ENCODE data around the gene MXD3. TPM values are rescaled to one million over a fixed set of nuclear protein-coding genes. Genes with fewer than 3 reads are reported as not detected.

The MXD3 gene
- total RNA-seq, 2 donors from 2014 or later = 15.0 to 24.8 TPM

GRCh38 chr5:177325868-177326381, 14.2 kb upstream of the MXD3 start:
- Mint-ChIP-seq H3K36me3 (peaks cover 10% of the 10 kb centered on the region), H3K4me3 (no peak overlapping the region), H3K27ac (peak overlapping the region; percentile 66 to 71), H3K9me3 (no peaks in the 10 kb centered on the region), H3K27me3 (no peaks in the 10 kb centered on the region), H3K4me1 (ENCODE audit: low read depth in 2 of 2) (peaks cover 30 to 40% of the 10 kb centered on the region in 2 donors)
- no peak for ATAC-seq
- no peak for DNase-seq (ENCODE audit: low spot score)

GRCh38 chr5:177320879-177321278, 9.2 kb upstream of the MXD3 start:
- Mint-ChIP-seq H3K27ac (no peak overlapping the region), H3K9me3 (no peaks in the 10 kb centered on the region), H3K4me3 (no peak overlapping the region), H3K27me3 (no peaks in the 10 kb centered on the region), H3K36me3 (no peaks in the 10 kb centered on the region), H3K4me1 (ENCODE audit: low read depth in 2 of 2) (peaks cover 16 to 22% of the 10 kb centered on the region in 2 donors)
- no peak for DNase-seq (ENCODE audit: low spot score)
- no peak for ATAC-seq

GRCh38 chr5:177319913-177320588, 8.4 kb upstream of the MXD3 start:
- Mint-ChIP-seq H3K9me3 (no peaks in the 10 kb centered on the region), H3K27ac (no peak overlapping the region), H3K4me3 (no peak overlapping the region), H3K27me3 (no peaks in the 10 kb centered on the region), H3K36me3 (no peaks in the 10 kb centered on the region), H3K4me1 (ENCODE audit: low read depth in 2 of 2) (peaks cover 16 to 22% of the 10 kb centered on the region in 2 donors)
- no peak for ATAC-seq
- no peak for DNase-seq (ENCODE audit: low spot score)

DNA sequence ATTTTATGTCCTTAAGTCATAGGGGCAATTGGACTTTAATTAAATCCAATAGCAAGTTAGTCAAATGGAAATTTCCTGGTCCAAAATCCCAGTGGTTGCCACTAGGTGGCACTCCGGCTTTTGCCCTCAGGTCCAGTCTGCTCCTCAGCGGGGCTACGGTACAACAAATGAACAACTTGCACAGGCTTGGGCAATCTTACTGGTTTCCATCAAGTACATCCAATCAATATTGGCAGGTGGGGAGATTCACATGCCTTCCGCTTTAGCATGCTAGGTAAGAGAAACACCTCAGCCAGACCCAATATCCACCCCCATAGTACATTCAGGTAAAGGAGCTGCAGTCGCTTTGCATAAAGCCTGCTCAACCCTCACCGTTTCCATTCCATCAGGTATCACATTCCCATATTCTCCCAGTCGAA, 6.3 kb upstream of the MXD3 start:
- H3K36me3 Mint-ChIP-seq = no peaks in the 10 kb centered on the region
- peak; percentile 67 to 77 for ATAC-seq
- no peak overlapping the region for H3K27ac Mint-ChIP-seq
- H3K9me3 Mint-ChIP-seq = no peaks in the 10 kb centered on the region
- DNase-seq (ENCODE audit: low spot score) = peak; percentile 83
- peaks cover 10 to 14% of the 10 kb centered on the region in 2 donors for H3K4me1 Mint-ChIP-seq (ENCODE audit: low read depth in 2 of 2)
- H3K27me3 Mint-ChIP-seq = no peaks in the 10 kb centered on the region
- H3K4me3 Mint-ChIP-seq = no peak overlapping the region

GRCh38 chr5:177316005-177316404, 4.3 kb upstream of the MXD3 start:
- no peaks in the 10 kb centered on the region for H3K27me3 Mint-ChIP-seq
- no peak for DNase-seq (ENCODE audit: low spot score)
- ATAC-seq = no peak
- no peak overlapping the region for H3K4me3 Mint-ChIP-seq
- no peaks in the 10 kb centered on the region for H3K36me3 Mint-ChIP-seq
- H3K9me3 Mint-ChIP-seq = no peaks in the 10 kb centered on the region
- H3K27ac Mint-ChIP-seq = no peak overlapping the region
- peaks cover 16 to 18% of the 10 kb centered on the region in 2 donors for H3K4me1 Mint-ChIP-seq (ENCODE audit: low read depth in 2 of 2)

GRCh38 chr5:177315411-177315810, 3.7 kb upstream of the MXD3 start:
- ATAC-seq (no peak), DNase-seq (ENCODE audit: low spot score) (no peak)
- Mint-ChIP-seq H3K27ac (no peak overlapping the region), H3K4me3 (no peak overlapping the region), H3K27me3 (no peaks in the 10 kb centered on the region), H3K9me3 (no peaks in the 10 kb centered on the region), H3K36me3 (no peaks in the 10 kb centered on the region), H3K4me1 (ENCODE audit: low read depth in 2 of 2) (peaks cover 21 to 22% of the 10 kb centered on the region in 2 donors)

DNA sequence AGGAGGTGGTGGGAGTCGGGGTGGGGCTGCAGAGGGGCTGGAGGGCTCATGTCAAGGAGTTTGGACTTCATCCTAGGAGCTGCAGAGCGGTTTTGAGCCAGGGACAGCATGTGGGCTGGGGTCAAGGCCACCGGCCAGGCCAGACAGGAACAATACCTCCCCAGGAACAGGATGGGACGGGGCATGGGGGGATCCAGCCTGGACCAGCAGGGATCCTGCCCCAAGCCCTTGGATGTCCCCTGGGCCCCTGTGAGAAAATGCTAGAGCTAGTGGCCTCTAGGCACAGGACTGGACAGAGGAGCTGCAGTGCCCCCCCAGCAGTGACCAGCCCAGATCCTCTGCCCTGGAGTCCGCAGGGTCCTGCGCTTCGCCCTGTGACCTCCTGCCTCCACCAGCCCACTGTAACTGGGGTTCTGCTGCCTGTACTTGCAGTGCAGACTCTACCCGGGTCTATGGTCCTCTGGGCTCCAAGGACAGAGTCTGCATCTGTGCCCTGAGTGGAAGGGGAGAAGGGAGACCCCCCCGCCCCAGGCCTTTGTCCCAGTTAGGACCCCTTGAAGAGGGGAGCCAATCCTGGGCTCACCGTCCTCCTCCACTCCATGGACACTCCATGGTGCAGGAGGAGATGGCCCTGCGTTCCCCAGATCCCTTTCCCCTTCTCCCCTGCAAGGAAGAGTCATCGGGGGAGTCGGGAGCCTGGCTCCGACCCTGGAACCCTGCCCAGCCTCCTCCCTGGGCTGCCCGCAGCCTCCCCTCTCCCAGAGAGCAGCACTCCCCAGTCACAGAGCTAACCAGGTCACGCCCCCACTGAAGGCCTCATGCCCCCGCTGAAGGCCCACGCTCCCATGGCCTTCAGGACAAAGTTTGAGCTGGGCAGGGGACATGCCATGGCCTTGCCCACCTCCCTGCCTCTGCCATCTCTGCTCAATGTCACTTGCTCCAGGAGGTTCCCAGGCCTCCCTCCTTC, 3.0 kb upstream of the MXD3 start:
- Mint-ChIP-seq H3K36me3 (no peaks in the 10 kb centered on the region), H3K9me3 (no peaks in the 10 kb centered on the region), H3K4me1 (ENCODE audit: low read depth in 2 of 2) (peaks cover 26 to 27% of the 10 kb centered on the region in 2 donors), H3K27me3 (no peaks in the 10 kb centered on the region), H3K4me3 (no peak overlapping the region), H3K27ac (no peak overlapping the region)
- ATAC-seq = no peak
- DNase-seq (ENCODE audit: low spot score) = no peak

DNA sequence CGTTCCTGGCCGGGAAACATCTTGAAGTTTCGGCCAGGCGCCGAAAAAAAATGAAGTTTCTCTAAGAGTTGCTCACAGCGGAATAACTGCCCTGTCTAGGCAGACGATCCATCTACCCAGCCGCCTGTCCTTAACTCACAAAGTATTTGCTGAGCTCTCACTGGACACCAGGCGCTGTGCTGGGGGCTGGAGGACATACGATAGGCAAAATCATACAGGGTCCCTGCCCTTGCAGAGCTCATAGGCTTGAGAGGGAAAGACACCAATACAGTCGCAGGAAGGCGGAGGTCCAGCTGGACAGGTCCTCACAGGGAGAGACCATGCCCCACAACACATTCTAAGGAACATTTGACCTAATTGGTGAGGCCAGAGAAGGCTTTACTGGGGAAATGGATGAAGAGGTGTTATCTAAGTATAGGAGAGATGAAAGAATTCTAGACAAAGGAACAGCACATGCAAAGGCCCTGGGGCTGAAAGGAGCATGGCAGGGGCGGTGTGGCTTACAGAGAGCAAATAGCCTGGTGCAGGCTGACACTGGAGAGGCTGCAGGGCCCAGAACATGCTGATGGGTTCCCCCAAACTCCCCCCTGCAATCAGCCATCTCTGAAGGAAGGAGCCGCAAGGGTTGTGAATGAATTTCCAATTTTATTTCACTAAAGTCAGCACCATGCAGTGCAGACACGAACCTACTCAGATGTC, 2.0 kb upstream of the MXD3 start:
- Mint-ChIP-seq H3K4me1 (ENCODE audit: low read depth in 2 of 2) (peaks cover 36% of the 10 kb centered on the region in 2 donors), H3K4me3 (no peak overlapping the region), H3K9me3 (no peaks in the 10 kb centered on the region), H3K36me3 (no peaks in the 10 kb centered on the region), H3K27ac (no peak overlapping the region), H3K27me3 (no peaks in the 10 kb centered on the region)
- DNase-seq (ENCODE audit: low spot score) (no peak), ATAC-seq (no peak)

- Mint-ChIP-seq H3K4me3 (peak overlapping the region; percentile 96), H3K9me3 (no peaks in the 10 kb centered on the region), H3K27me3 (no peaks in the 10 kb centered on the region), H3K36me3 (no peaks in the 10 kb centered on the region), H3K4me1 (ENCODE audit: low read depth in 2 of 2) (peaks cover 28 to 30% of the 10 kb centered on the region in 2 donors), H3K27ac (peak overlapping the region; percentile 61 to 71)
- ATAC-seq = peak; percentile 3 to 41
- DNase-seq (ENCODE audit: low spot score) = no peak
These were observed 1.0 kb upstream of the MXD3 start for GRCh38 chr5:177312649-177313181.

- Mint-ChIP-seq H3K9me3 (no peaks in the 10 kb centered on the region), H3K4me1 (ENCODE audit: low read depth in 2 of 2) (peaks cover 35 to 38% of the 10 kb centered on the region in 2 donors), H3K27me3 (no peaks in the 10 kb centered on the region), H3K27ac (peak overlapping the region; percentile 55 to 71), H3K4me3 (peak overlapping the region; percentile 96), H3K36me3 (peaks cover 4% of the 10 kb centered on the region)
- DNase-seq (ENCODE audit: low spot score) (no peak), ATAC-seq (peak in 1 of 2 donors; percentile 0)
These were observed 341 bp downstream of the MXD3 start for GRCh38 chr5:177311392-177311722.

DNA sequence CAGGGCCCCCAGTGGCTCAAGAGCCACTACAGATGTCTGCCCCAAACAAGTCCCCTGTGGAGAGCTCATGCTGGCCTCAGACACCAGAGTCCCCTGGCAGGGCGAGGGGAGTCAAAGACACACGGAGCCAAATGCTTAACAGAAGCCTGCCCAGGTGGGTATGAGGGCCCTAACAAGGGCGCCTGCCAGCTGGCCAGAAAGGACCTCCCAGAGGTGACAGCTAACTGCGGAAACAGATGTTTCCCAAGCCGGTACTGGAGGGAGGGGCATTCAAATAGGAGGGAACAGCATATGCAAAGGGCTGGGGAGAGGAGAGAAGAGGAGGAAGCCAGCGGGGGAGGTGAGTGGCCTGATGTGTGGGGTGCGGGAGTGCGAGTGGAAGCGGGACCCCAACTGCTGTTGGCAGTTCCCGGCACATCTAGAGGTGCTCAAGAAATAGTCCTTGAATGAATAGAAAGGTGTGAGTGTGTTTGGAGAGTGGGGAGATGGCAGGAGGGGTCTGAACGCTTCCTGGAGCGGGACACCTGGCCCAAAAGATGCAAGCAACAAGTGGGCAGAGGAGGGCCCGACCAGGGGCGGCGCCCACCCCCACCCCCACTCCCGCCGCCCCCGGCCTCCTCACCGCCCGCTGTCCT, 824 bp downstream of the MXD3 start:
- H3K36me3 Mint-ChIP-seq = peaks cover 4% of the 10 kb centered on the region
- H3K27ac Mint-ChIP-seq = peak overlapping the region; percentile 55 to 71
- DNase-seq (ENCODE audit: low spot score) (peak; percentile 76), ATAC-seq (no peak)
- H3K27me3 Mint-ChIP-seq = no peaks in the 10 kb centered on the region
- no peaks in the 10 kb centered on the region for H3K9me3 Mint-ChIP-seq
- H3K4me1 Mint-ChIP-seq (ENCODE audit: low read depth in 2 of 2) = peaks cover 40 to 43% of the 10 kb centered on the region in 2 donors
- peak overlapping the region; percentile 96 for H3K4me3 Mint-ChIP-seq

DNA sequence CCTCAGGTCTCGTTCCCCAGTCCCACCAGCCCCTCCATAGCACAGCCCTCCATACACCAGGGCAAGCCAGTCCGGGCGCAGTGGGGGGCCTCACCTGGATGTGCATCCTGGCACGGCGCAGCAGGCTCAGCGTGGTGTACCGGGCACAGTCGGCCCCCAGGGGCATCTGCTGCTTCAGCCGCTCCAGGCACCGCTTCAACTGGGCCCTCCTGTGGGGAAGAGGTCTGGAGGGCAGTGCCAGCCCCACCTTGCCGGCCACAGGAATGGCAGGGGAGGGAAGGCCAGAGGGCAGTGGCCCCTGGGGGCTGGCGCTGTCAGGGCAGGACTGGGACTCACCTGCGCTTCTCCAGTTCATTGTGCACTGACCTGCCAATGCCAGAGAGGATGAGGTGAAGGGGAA, 1.4 kb downstream of the MXD3 start:
- ATAC-seq (no peak), DNase-seq (ENCODE audit: low spot score) (no peak)
- Mint-ChIP-seq H3K36me3 (peaks cover 4% of the 10 kb centered on the region), H3K27me3 (no peaks in the 10 kb centered on the region), H3K4me1 (ENCODE audit: low read depth in 2 of 2) (peaks cover 46 to 47% of the 10 kb centered on the region in 2 donors), H3K27ac (peak overlapping the region; percentile 55 to 71), H3K9me3 (no peaks in the 10 kb centered on the region), H3K4me3 (peak overlapping the region; percentile 96)
